K562 (cell line): Measurements from ENCODE around the gene KRT33B. TPM values are rescaled to one million over a fixed set of nuclear protein-coding genes. Genes with fewer than 3 reads are reported as not detected.

Source experiments
- ATAC-seq: fragments of 200-7000 bp; cut with Tn5 transposase; 3 replicates; pipeline ENCODE4 v1.9.1; 2020; ENCODE audit warnings: moderate library complexity
- BruUV-seq: library from RNA; stranded (reverse); fragments of 400-500 nt; replicated peaks from 2 replicates; lab custom pipeline; 2021; lab: Mats Ljungman, UMichigan
- CTCF ChIA-PET: fragments of 300-600 bp; formaldehyde crosslinking; extraction: SDS; loops from one replicate; lab custom pipeline; 2021; ENCODE audit warnings: low intra/inter-chr PET ratio; lab: Yijun Ruan, JAX
- POLR2A ChIA-PET: fragments of 300-600, 350-650 bp; sonication (Branson Sonifier 250); formaldehyde crosslinking; extraction: SDS; loops from one replicate; lab custom pipeline; 2021; ENCODE audit warnings: antibody characterized with exemption, inconsistent platforms; lab: Yijun Ruan, JAX
- DNase-seq, 4 experiments: peaks; one replicate each; pipeline versions ENCODE4 v3.0.0 to v3.0.0-alpha.2; 2011 to 2018; ENCODE audit warnings: low spot score in 3 of 4, mixed read lengths in 3 of 4; ENCODE audit errors: extremely low read depth in 1 of 4
- FAIRE-seq: peaks from 2 replicates; lab custom pipeline; 2011; peaks lifted over from hg19 to GRCh38; lab: Jason Lieb, UNC
- H2AFZ ChIP-seq: 2 replicates; pipeline ENCODE4 v1.6.0; 2011; ENCODE audit warnings: low read depth, low read length, control low read depth, inconsistent platforms
- H3K27ac ChIP-seq: fragments of 200-600 bp; 3 replicates; pipeline ENCODE4 v1.8.0; 2011; ENCODE audit warnings: low read depth, mild to moderate bottlenecking, control low read depth, inconsistent platforms, low read length, moderate library complexity, mixed read lengths; ENCODE audit errors: extremely low read depth
- H3K27me3 ChIP-seq, 2 experiments: fragments of 300-600 bp in 1 of 2; 2 replicates in 1 of 2; 3 replicates in 1 of 2; pipeline versions ENCODE4 v1.6.0 to v1.8.0; 2011; ENCODE audit warnings: inconsistent platforms in 2 of 2, low read length in 2 of 2, mild to moderate bottlenecking in 1 of 2, mixed read lengths in 1 of 2, moderate library complexity in 1 of 2; ENCODE audit not compliant: control insufficient read depth in 2 of 2, insufficient read depth in 2 of 2
- H3K36me3 ChIP-seq: fragments of 300-600 bp; 3 replicates; pipeline ENCODE4 v1.8.0; 2011; ENCODE audit warnings: mild to moderate bottlenecking, low read length, inconsistent platforms; ENCODE audit not compliant: control insufficient read depth, insufficient read depth
- H3K4me1 ChIP-seq, 2 experiments: fragments of 200-600 bp in 1 of 2; replicated peaks in 1 of 2; 2 replicates in 1 of 2; 3 replicates in 1 of 2; pipeline versions ENCODE4 v1.5.1 to v1.8.0; 2011; ENCODE audit warnings: inconsistent platforms in 2 of 2, low read length in 2 of 2, mild to moderate bottlenecking in 1 of 2, mixed read lengths in 1 of 2, moderate library complexity in 1 of 2; ENCODE audit not compliant: control insufficient read depth in 2 of 2, insufficient read depth in 2 of 2
- H3K4me2 ChIP-seq: 2 replicates; pipeline ENCODE4 v1.6.1; 2011; ENCODE audit warnings: low read length, control low read depth, inconsistent platforms, mixed read lengths; ENCODE audit not compliant: insufficient read depth
- H3K4me3 ChIP-seq: fragments of 200-600 bp; sonication (generic), shearing (Covaris generic); 2 replicates; pipeline ENCODE4 v1.5.1; 2016; ENCODE audit warnings: control low read depth, inconsistent platforms
- H3K79me2 ChIP-seq: fragments of 200-600 bp; 3 replicates; pipeline ENCODE4 v1.8.0; 2011; ENCODE audit warnings: low read length, inconsistent platforms; ENCODE audit not compliant: control insufficient read depth, insufficient read depth
- H3K9ac ChIP-seq, 2 experiments: 2 replicates each; pipeline versions ENCODE4 v1.6.0 to v1.6.1; 2011; ENCODE audit warnings: low read depth in 2 of 2, low read length in 2 of 2, control low read depth in 1 of 2, inconsistent platforms in 1 of 2, mild to moderate bottlenecking in 1 of 2, mixed read lengths in 1 of 2; ENCODE audit not compliant: insufficient read depth in 1 of 2
- H3K9me1 ChIP-seq: one replicate; pipeline ENCODE4 v1.6.0; 2011; ENCODE audit warnings: inconsistent platforms, mild to moderate bottlenecking, low read length, moderate library complexity; ENCODE audit not compliant: control insufficient read depth, insufficient read depth
- H3K9me3 ChIP-seq: replicated peaks from 2 replicates; pipeline ENCODE4 v1.5.1; 2011; ENCODE audit warnings: low read depth, low read length, inconsistent platforms; ENCODE audit not compliant: control insufficient read depth, insufficient read depth
- H4K20me1 ChIP-seq: replicated peaks from 2 replicates; pipeline ENCODE4 v1.6.1; 2011; ENCODE audit warnings: low read length, inconsistent platforms, mixed read lengths; ENCODE audit not compliant: control insufficient read depth, insufficient read depth
- AFF1 ChIP-seq, 2 experiments: fragments of 450-650 bp; IDR thresholded peaks; 2 replicates each; pipeline ENCODE4 v1.6.1; 2018; ENCODE audit warnings: mild to moderate bottlenecking in 2 of 2, low read depth in 1 of 2; ENCODE audit not compliant: partially characterized antibody in 2 of 2
- ARHGAP35 ChIP-seq: fragments of 450-650 bp; IDR thresholded peaks from 2 replicates; pipeline ENCODE4 v1.6.1; 2018; ENCODE audit not compliant: partially characterized antibody
- COPS2 ChIP-seq: fragments of 450-650 bp; conservative IDR thresholded peaks from 2 replicates; pipeline ENCODE4 v1.6.1; 2016; ENCODE audit warnings: mild to moderate bottlenecking, moderate library complexity
- DMBX1 ChIP-seq: fragments of 250-450 bp; sonication (Bioruptor Pico); IDR thresholded peaks from 2 replicates; pipeline ENCODE4 v1.8.0; 2022; ENCODE audit warnings: inconsistent platforms, mild to moderate bottlenecking, moderate library complexity, borderline replicate concordance
- E2F3 ChIP-seq: fragments of 250-450 bp; sonication (Bioruptor Pico); IDR thresholded peaks from 2 replicates; pipeline ENCODE4 v1.4.0; 2020; ENCODE audit warnings: mild to moderate bottlenecking
- KLF13 ChIP-seq: fragments of 450-650 bp; IDR thresholded peaks from 2 replicates; pipeline ENCODE4 v1.6.1; 2016; ENCODE audit warnings: missing genetic modification characterization, low read depth, mild to moderate bottlenecking, missing compliant biosample characterization, moderate library complexity, borderline replicate concordance
- MCM7 ChIP-seq, 2 experiments: fragments of 450-650 bp; IDR thresholded peaks; 2 replicates each; pipeline ENCODE4 v1.6.1; 2016 to 2018
- MLX ChIP-seq, 2 experiments: fragments of 450-650 bp in 1 of 2; sonication (generic) in 1 of 2; formaldehyde crosslinking; conservative IDR thresholded peaks; 2 replicates each; pipeline versions ENCODE4 v1.4.0 to v1.8.1; 2020 to 2022; ENCODE audit warnings: mild to moderate bottlenecking in 1 of 2, missing genetic modification reagents in 1 of 2
- NFE2 ChIP-seq: IDR thresholded peaks from 2 replicates; pipeline ENCODE4 v1.6.1; 2014; ENCODE audit warnings: antibody characterized with exemption, low read depth
- SREBF1 ChIP-seq: fragments of 150-350 bp; IDR thresholded peaks from 2 replicates; pipeline ENCODE4 v1.6.1; 2014; ENCODE audit warnings: antibody characterized with exemption, low read depth, low read length, borderline replicate concordance
- ZBED1 ChIP-seq: IDR thresholded peaks from 2 replicates; pipeline ENCODE4 v1.6.1; 2014
- ZNF436 ChIP-seq: fragments of 250-450, 450-650 bp; sonication (Bioruptor Pico); formaldehyde crosslinking; IDR thresholded peaks from 2 replicates; pipeline ENCODE4 v1.7.0; 2020; ENCODE audit warnings: mild to moderate bottlenecking
- ZNF449 ChIP-seq: fragments of 250-450 bp; sonication (Bioruptor Pico); IDR thresholded peaks from 2 replicates; pipeline ENCODE4 v1.8.0; 2022; ENCODE audit warnings: moderate library complexity, mild to moderate bottlenecking, inconsistent platforms
- ZNF76 ChIP-seq: fragments of 250-450 bp; sonication (Bioruptor Pico); IDR thresholded peaks from 2 replicates; pipeline ENCODE4 v1.4.0; 2020; ENCODE audit warnings: mild to moderate bottlenecking, moderate library complexity, borderline replicate concordance
- ZSCAN32 ChIP-seq: fragments of 450-650 bp; formaldehyde crosslinking; IDR thresholded peaks from 2 replicates; pipeline ENCODE4 v1.4.0; 2020; ENCODE audit warnings: mild to moderate bottlenecking, moderate library complexity
- WGBS: fragments of 100-300 bp; shearing (Covaris generic); methylation state at CpG from one replicate; pipeline ENCODE4 v1.1.6; 2016; ENCODE audit warnings: low coverage, mixed read lengths; ENCODE audit not compliant: insufficient coverage; ENCODE audit errors: missing lambda C conversion rate; 5-methylcytosine and 5-hydroxymethylcytosine counted together
- in situ Hi-C: fragments of 300-500 bp; cut with MboI; formaldehyde crosslinking; loops from 4 replicates; pipeline ENCODE4 v1.15.0; 2018; ENCODE audit warnings: inconsistent platforms, mixed read lengths
- intact Hi-C: fragments of 100-400 bp; cut with micrococcal nuclease; formaldehyde crosslinking; loops from 2 replicates; pipeline ENCODE4 v1.14.2; 2022
- polyA plus RNA-seq, 8 experiments: library from polyadenylated mRNA; depleted of rRNA in 4 of 8; stranded (reverse) in 5 of 8; unstranded in 3 of 8; fragments of >200 nt; fragmentation: Nextera tagmentation in 2 of 8; fragmentation: Illumina TruSeq in 1 of 8; extraction: Ambion mirVana in 2 of 8; extraction: Trizol in 1 of 8; gene quantifications; 2 replicates each; pipeline versions ENCODE4 v1.2.1 to v1.2.3, GENCODE V29; 2011 to 2014; ENCODE audit warnings: inconsistent platforms in 1 of 8, missing spikeins in 1 of 8
- total RNA-seq, 7 experiments: library from RNA; depleted of rRNA in 6 of 7; stranded (reverse); fragments of >200 nt in 6 of 7; fragmentation: Illumina TruSeq in 2 of 7; extraction: Trizol in 2 of 7; gene quantifications; 2 replicates each; pipeline versions ENCODE4 v1.2.1 to v1.2.3, GENCODE V29; 2011 to 2021; ENCODE audit warnings: low replicate concordance in 1 of 7

KRT33B gene
- total and polyA plus RNA-seq, 9 of the 15 experiments (the other 6 are each of a cell fraction or from before 2014, with no cell fraction given) = not detected

- TF ChIP-seq DMBX1 (CRISPR knock-in tag) (no peak), ZNF76 (CRISPR knock-in tag) (no peak), AFF1 (IDR thresholded peaks at IDR 0.05; ENCODE audit: low read depth in 1 of 2, partially characterized antibody in 2 of 2) (no peak), E2F3 (CRISPR knock-in tag) (no peak)
Observed at GRCh38 chr17:41393294-41393693, 23.7 kb upstream of the KRT33B start (continued).

- H3K9ac ChIP-seq = no peak overlapping the region
- ChIA-PET CTCF (no interaction called here), POLR2A (no interaction called here)
- no TSS peak for BruUV-seq
- 7% methylated on average over 1 of the region's 1 CpG for WGBS
- no peaks in the 10 kb centered on the region for H3K79me2 ChIP-seq
- H3K4me3 ChIP-seq = no peak overlapping the region
- intact Hi-C loops (no loop called here), in situ Hi-C loops (no loop called here)
- H4K20me1 ChIP-seq = no peaks in the 10 kb centered on the region
- H3K4me2 ChIP-seq = no peak overlapping the region
- no peaks in the 10 kb centered on the region for H3K9me1 ChIP-seq
- ATAC-seq (no peak), FAIRE-seq (no peak), DNase-seq (no peak)
- H2AFZ ChIP-seq = no peak overlapping the region
- no peaks in the 10 kb centered on the region for H3K36me3 ChIP-seq
- H3K27ac ChIP-seq = no peak overlapping the region
- no peaks in the 10 kb centered on the region for H3K9me3 ChIP-seq
- H3K4me1 ChIP-seq = no peaks in the 10 kb centered on the region
- peaks cover 4 to 22% of the 10 kb centered on the region in 2 experiments; a peak in 3 of 5 replicates for H3K27me3 ChIP-seq
- TF ChIP-seq ARHGAP35 = no peak
- no peak for TF ChIP-seq ZNF449
- no peak for TF ChIP-seq MLX (CRISPR knock-in tag; conservative IDR thresholded peaks at IDR 0.05)
- no peak for TF ChIP-seq KLF13 (tag)
- TF ChIP-seq COPS2 = no peak
- no peak for TF ChIP-seq NFE2
- no peak for TF ChIP-seq ZSCAN32 (CRISPR knock-in tag)
- no peak for TF ChIP-seq ZBED1
- no peak for TF ChIP-seq MCM7 (IDR thresholded peaks at IDR 0.05)
- TF ChIP-seq ZNF436 (CRISPR knock-in tag) = no peak
- TF ChIP-seq SREBF1 = no peak
Observed at GRCh38 chr17:41392278-41392677, 22.7 kb upstream of the KRT33B start.
